Ovary (tissue), 9 donors: ENCODE data around the gene GPC6. TPM values are rescaled to one million over a fixed set of nuclear protein-coding genes. Genes with fewer than 3 reads are reported as not detected.

Experiments
- DNase-seq, 5 donors: peaks; one replicate each; pipeline ENCODE4 v3.0.0-alpha.2; 2019 to 2020
- H3K27ac ChIP-seq, 2 donors: fragments of 200-600 bp; one replicate each; pipeline versions ENCODE4 v1.5.1 to v1.8.0; 2019 to 2022
- H3K27me3 ChIP-seq: fragments of 200-600 bp; one replicate; pipeline ENCODE4 v1.8.0; 2022
- H3K36me3 ChIP-seq: fragments of 200-600 bp; sonication (generic); one replicate; pipeline ENCODE4 v1.5.1; 2019
- H3K4me1 ChIP-seq: one replicate; pipeline ENCODE4 v1.8.1; 2013; ENCODE audit warnings: mild to moderate bottlenecking, moderate library complexity; ENCODE audit not compliant: insufficient read depth
- H3K4me3 ChIP-seq: fragments of 200-600 bp; sonication (generic); one replicate; pipeline ENCODE4 v1.5.1; 2017
- H3K9me3 ChIP-seq, 2 donors: fragments of 200-600 bp in 1 of 2; sonication (generic) in 1 of 2; one replicate each; pipeline versions ENCODE4 v1.5.1 to v1.8.1; 2013 to 2019; ENCODE audit warnings: mild to moderate bottlenecking in 1 of 2, moderate library complexity in 1 of 2
- EP300 ChIP-seq: sonication (generic); formaldehyde crosslinking; IDR thresholded peaks from one replicate; pipeline ENCODE4 v1.6.1; 2017; ENCODE audit warnings: antibody characterized with exemption
- POLR2A ChIP-seq: fragments of 450-650 bp; IDR thresholded peaks from one replicate; pipeline ENCODE4 v1.6.1; 2017; ENCODE audit warnings: antibody characterized with exemption, mild to moderate bottlenecking, moderate library complexity
- WGBS, 3 donors: extraction: QIAGEN DNeasy Blood & Tissue Kit in 1 of 3; methylation state at CpG; one replicate each; pipeline versions ENCODE4 v1.1.5 to v1.1.7; 2013 to 2017; 5-methylcytosine and 5-hydroxymethylcytosine counted together
- intact Hi-C, 4 donors: fragments of 100-400 bp; cut with DNase I; formaldehyde crosslinking; loops; one replicate each; pipeline versions ENCODE4 v1.11.0 to v1.15.1; 2022 to 2023
- polyA plus RNA-seq, 2 donors: library from polyadenylated mRNA; stranded (reverse); fragments of 200-250 nt in 1 of 2; fragments of 350-450 nt in 1 of 2; fragmentation: Illumina TruSeq in 1 of 2; extraction: RNeasy Lipid Tissue Mini Kit (QIAGEN cat#74804) in 1 of 2; gene quantifications; one replicate each; pipeline ENCODE4 v1.2.3, GENCODE V29; 2013 to 2014
- total RNA-seq, 7 donors: library from RNA; depleted of rRNA in 2 of 7; stranded (reverse); fragments of >200 nt in 2 of 7; fragmentation: NEBNext Ultra II Directional in 3 of 7; extraction: Animal tissue kit (Norgen Biotek cat#: 25700) in 3 of 7; gene quantifications; one replicate each; pipeline versions ENCODE4 v1.1.0 to v1.2.4, GENCODE V29; 2016 to 2023
- TF ChIP-seq, protein P1 (sequence below), 3 donors: fragments of 450-650 bp in 2 of 3; fragments of 200-600 bp in 1 of 3; IDR thresholded peaks; one replicate each; pipeline versions ENCODE4 v1.5.1 to v1.8.0; 2016 to 2022; ENCODE audit warnings: antibody characterized with exemption in 3 of 3, mild to moderate bottlenecking in 1 of 3
- donor health status: DM: no; HTN: no; CAD: no; lungs with moderate emphysema.
- donor health status: DM: no; HTN: no; CAD: no.
- donor health status: Bipolar disorder and iron deficiency.
- donor health status: DM: yes; HTN: yes; CAD: no.
- donor health status: DM: no; HTN: no; CAD: no.
- donor health status: DM: yes; HTN: yes; CAD: no.

The GPC6 gene
- total and polyA plus RNA-seq, 9 donors, result 4.3 to 22.3 (median 17.9) TPM

DNA sequence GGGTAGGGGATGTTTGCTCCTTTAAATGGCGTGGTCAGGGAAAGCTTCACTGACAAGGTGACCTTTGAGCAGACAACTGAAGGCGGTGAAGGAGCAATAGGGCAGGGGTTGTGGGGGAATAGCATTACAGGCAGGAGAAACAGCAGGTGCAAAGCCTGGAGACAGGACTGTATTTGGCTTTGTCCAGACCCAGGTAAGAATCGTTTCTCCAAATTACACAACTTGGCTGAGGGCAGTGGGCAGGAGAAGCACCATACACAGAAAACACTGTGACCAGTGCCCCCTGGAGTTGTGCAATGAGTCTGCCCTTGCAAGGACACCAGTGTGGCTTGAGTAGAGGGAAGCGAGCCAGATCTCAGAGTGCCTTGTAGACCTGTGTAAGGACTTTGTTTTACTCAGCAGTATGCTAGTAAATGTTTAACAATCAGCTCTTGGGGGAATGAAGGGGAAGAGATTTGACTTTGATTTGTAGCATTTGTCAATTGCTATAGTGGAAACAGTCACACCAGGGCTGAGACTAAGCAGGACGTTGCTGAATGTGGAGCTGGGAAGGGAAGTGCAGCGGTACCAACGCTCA, 892.8 kb downstream of the GPC6 start:
- no peaks in the 10 kb centered on the region for H3K4me1 ChIP-seq
- H3K9me3 ChIP-seq, result no peaks in the 10 kb centered on the region
- no peaks in the 10 kb centered on the region for H3K27me3 ChIP-seq
- no peak overlapping the region for H3K27ac ChIP-seq
- H3K36me3 ChIP-seq, result no peaks in the 10 kb centered on the region
- WGBS, 3 donors, result 83 to 91% (median 88%) methylated on average over 7 of the region's 7 CpGs
- no peak for DNase-seq
- intact Hi-C loops, result no loop called here
- no peak for TF ChIP-seq POLR2A
- no peak for TF ChIP-seq EP300
- TF ChIP-seq, protein P1, sequence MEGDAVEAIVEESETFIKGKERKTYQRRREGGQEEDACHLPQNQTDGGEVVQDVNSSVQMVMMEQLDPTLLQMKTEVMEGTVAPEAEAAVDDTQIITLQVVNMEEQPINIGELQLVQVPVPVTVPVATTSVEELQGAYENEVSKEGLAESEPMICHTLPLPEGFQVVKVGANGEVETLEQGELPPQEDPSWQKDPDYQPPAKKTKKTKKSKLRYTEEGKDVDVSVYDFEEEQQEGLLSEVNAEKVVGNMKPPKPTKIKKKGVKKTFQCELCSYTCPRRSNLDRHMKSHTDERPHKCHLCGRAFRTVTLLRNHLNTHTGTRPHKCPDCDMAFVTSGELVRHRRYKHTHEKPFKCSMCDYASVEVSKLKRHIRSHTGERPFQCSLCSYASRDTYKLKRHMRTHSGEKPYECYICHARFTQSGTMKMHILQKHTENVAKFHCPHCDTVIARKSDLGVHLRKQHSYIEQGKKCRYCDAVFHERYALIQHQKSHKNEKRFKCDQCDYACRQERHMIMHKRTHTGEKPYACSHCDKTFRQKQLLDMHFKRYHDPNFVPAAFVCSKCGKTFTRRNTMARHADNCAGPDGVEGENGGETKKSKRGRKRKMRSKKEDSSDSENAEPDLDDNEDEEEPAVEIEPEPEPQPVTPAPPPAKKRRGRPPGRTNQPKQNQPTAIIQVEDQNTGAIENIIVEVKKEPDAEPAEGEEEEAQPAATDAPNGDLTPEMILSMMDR (IDR thresholded peaks at IDR 0.05), result no peak
- H3K4me3 ChIP-seq, result no peak overlapping the region

DNA sequence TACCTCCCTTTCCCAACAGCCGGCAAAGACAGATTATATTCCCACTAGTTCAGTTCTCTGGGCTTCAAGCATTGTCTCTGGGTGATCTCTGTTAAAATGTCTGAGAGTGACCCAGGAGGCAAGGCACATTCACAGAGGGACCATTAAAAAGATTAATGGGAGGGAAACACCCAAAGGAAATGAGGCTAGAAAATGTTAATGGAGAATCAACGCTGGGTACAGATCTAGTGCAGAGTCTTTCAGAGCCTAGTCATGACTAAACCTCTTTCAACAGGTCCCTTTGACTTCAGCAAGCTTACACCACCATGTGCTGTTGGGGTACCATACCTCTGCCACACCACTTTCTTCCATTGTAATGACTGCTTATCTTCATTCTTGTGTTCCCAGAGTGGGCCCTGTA, 894.3 kb downstream of the GPC6 start:
- Histone ChIP-seq H3K36me3 (no peaks in the 10 kb centered on the region), H3K27me3 (no peaks in the 10 kb centered on the region), H3K4me3 (no peak overlapping the region), H3K4me1 (no peaks in the 10 kb centered on the region), H3K9me3 (no peaks in the 10 kb centered on the region), H3K27ac (no peak overlapping the region)
- intact Hi-C loops, result no loop called here
- TF ChIP-seq POLR2A, result no peak
- TF ChIP-seq, protein P1 (IDR thresholded peaks at IDR 0.05), result no peak
- no peak for TF ChIP-seq EP300
- DNase-seq, result no peak
- WGBS, 3 donors, result 61 to 90% (median 79%) methylated on average over 2 of the region's 2 CpGs

DNA sequence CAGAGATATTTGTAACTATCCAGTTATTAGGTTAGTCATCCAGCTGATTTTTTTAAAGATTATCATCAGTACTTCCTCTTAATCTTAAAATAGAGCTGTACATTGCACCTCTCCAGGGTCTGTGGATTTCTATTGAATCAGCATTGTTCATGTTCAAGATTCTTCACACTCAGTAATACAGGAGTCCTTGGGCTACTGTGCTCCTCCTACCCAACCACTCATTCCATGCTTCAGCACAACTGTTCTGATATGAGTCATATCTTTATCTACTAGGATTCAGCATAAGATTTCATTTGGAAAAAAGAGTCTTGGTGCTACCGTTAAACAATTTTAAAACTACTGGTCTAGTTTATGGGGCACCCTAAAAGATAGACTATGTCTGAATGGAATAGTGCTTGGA, 895.1 kb downstream of the GPC6 start:
- intact Hi-C loops, result no loop called here
- WGBS, 3 donors, result 61 to 74% (median 66%) methylated on average over 1 of the region's 1 CpG
- DNase-seq, result no peak
- Histone ChIP-seq H3K27me3 (no peaks in the 10 kb centered on the region), H3K9me3 (no peaks in the 10 kb centered on the region), H3K4me1 (no peaks in the 10 kb centered on the region), H3K27ac (no peak overlapping the region), H3K36me3 (no peaks in the 10 kb centered on the region), H3K4me3 (no peak overlapping the region)
- TF ChIP-seq EP300, result no peak
- TF ChIP-seq, protein P1 (IDR thresholded peaks at IDR 0.05), result no peak
- no peak for TF ChIP-seq POLR2A

DNA sequence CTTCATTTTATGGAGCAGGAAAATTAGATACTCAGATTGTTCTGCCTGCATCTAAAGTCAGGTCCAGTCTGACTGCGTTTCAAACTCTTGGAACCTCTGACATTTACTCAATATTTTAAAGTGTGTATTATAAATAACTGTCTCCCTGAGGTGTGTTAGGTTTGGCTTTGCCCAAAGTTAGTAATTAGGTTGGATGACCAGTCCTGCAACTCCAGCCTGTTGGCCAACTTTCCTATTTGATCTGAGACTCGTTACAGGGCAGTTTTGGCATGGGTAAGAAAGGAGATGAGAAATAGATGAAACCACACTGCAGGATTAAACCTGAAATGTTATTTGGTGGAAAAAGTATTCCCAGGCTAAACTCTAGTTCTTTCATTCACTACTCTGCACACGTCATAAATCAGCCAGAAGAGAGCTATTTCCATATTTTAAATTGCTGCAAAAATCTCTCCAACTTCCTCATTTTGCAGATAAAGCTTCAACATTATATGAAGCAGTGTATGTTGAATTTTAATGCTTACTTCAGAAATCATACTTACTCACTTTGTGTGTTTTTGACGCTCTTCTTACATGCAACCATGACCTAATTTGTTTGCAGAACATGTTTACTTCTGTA, 895.8 kb downstream of the GPC6 start:
- no peaks in the 10 kb centered on the region for H3K36me3 ChIP-seq
- TF ChIP-seq POLR2A, result no peak
- H3K27me3 ChIP-seq, result no peaks in the 10 kb centered on the region
- H3K4me1 ChIP-seq, result no peaks in the 10 kb centered on the region
- intact Hi-C loops, result no loop called here
- no peaks in the 10 kb centered on the region for H3K9me3 ChIP-seq
- no peak overlapping the region for H3K27ac ChIP-seq
- no peak overlapping the region for H3K4me3 ChIP-seq
- WGBS, 3 donors, result 76 to 81% (median 79%) methylated on average over 4 of the region's 4 CpGs
- DNase-seq, result no peak

DNA sequence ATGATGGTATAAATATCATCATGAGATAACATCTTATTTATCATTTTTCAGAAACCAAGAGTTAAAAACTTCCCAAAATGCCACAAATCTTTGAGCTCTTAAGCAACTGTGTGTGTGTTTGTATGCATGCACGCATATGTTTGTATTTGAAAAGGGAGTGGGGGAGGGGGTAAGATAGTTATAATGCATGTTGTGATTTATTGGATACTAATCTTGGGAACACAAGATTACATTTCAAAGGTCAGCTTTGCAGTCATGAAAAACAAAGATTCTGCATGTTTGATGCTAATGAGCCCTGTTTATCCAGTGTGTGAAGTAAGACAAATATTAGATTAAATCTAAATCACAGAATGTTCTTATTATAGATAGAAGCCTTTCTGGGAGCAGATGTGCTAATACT, 897.0 kb downstream of the GPC6 start:
- Histone ChIP-seq H3K9me3 (no peaks in the 10 kb centered on the region), H3K4me3 (no peak overlapping the region), H3K4me1 (no peaks in the 10 kb centered on the region), H3K27ac (no peak overlapping the region), H3K27me3 (no peaks in the 10 kb centered on the region), H3K36me3 (no peaks in the 10 kb centered on the region)
- intact Hi-C loops, result no loop called here
- TF ChIP-seq, protein P1 (IDR thresholded peaks at IDR 0.05), result no peak
- 73 to 86% (median 76%) methylated on average over 1 of the region's 1 CpG for WGBS, 3 donors
- DNase-seq, result no peak
